HEK293 (cell line): Measurements from ENCODE around the gene TET1.

Experiments used
- CTCF ChIA-PET: fragments of 350-600 bp; formaldehyde crosslinking; extraction: SDS; loops from one replicate; lab custom pipeline; 2021; ENCODE audit warnings: antibody characterized with exemption; lab: Yijun Ruan, JAX
- POLR2A ChIA-PET: fragments of 300-600 bp; formaldehyde crosslinking; extraction: SDS; loops from one replicate; lab custom pipeline; 2020; ENCODE audit warnings: antibody characterized with exemption, inconsistent platforms; lab: Yijun Ruan, JAX
- H3K27ac ChIP-seq: fragments of 200-500 bp; sonication (Bioruptor generic); 2 replicates; pipeline ENCODE4 v1.5.1; 2014; ENCODE audit warnings: low read depth, low read length, control low read depth, inconsistent platforms; ENCODE audit errors: extremely low read depth
- H3K36me3 ChIP-seq, 2 experiments: fragments of 200-500 bp in 1 of 2; sonication (Bioruptor generic) in 1 of 2; 1 replicate in 1 of 2; 2 replicates in 1 of 2; pipeline ENCODE4 v1.5.1; 2014 to 2017; ENCODE audit warnings: inconsistent platforms in 2 of 2, low read length in 2 of 2; ENCODE audit not compliant: control insufficient read depth in 2 of 2, insufficient read depth in 1 of 2
- H3K4me1 ChIP-seq: fragments of 200-500 bp; sonication (Bioruptor generic); 2 replicates; pipeline ENCODE4 v1.5.1; 2014; ENCODE audit warnings: mild to moderate bottlenecking, low read length, inconsistent platforms; ENCODE audit not compliant: control insufficient read depth, insufficient read depth
- H3K4me3 ChIP-seq: 2 replicates; pipeline ENCODE4 v1.5.1; 2011; ENCODE audit warnings: low read depth, mild to moderate bottlenecking, control low read depth, low read length, moderate library complexity
- H3K9me3 ChIP-seq: fragments of 200-500 bp; sonication (Bioruptor generic); 2 replicates; pipeline ENCODE4 v1.5.1; 2014; ENCODE audit warnings: low read depth, low read length, inconsistent platforms; ENCODE audit not compliant: control insufficient read depth, insufficient read depth
- HOXA7 ChIP-seq: sonication (generic); formaldehyde crosslinking; IDR thresholded peaks from 2 replicates; pipeline ENCODE4 v1.8.1; 2022; ENCODE audit warnings: missing genetic modification reagents, borderline replicate concordance
- IKZF3 ChIP-seq: fragments of 450-650 bp; IDR thresholded peaks from 2 replicates; pipeline ENCODE4 v1.5.0; 2018; ENCODE audit warnings: missing biosample characterization, mild to moderate bottlenecking, missing genetic modification characterization, moderate library complexity
- KLF10 ChIP-seq: fragments of 450-650 bp; IDR thresholded peaks from 2 replicates; pipeline ENCODE4 v1.5.1; 2018; ENCODE audit warnings: missing biosample characterization, mild to moderate bottlenecking, missing genetic modification characterization
- KLF17 ChIP-seq: fragments of 450-650 bp; formaldehyde crosslinking; IDR thresholded peaks from 2 replicates; pipeline ENCODE4 v1.5.1; 2016; ENCODE audit warnings: missing biosample characterization, missing genetic modification characterization
- KLF9 ChIP-seq: fragments of 450-650 bp; formaldehyde crosslinking; IDR thresholded peaks from 2 replicates; pipeline ENCODE4 v1.5.1; 2016; ENCODE audit warnings: missing biosample characterization, missing genetic modification characterization, low read depth
- PRDM1 ChIP-seq: fragments of 450-650 bp; formaldehyde crosslinking; IDR thresholded peaks from 2 replicates; pipeline ENCODE4; 2016; ENCODE audit warnings: missing biosample characterization, missing genetic modification characterization
- SCRT2 ChIP-seq: fragments of 450-650 bp; formaldehyde crosslinking; IDR thresholded peaks from 2 replicates; pipeline ENCODE4 v1.5.1; 2016; ENCODE audit warnings: missing biosample characterization, missing genetic modification characterization
- YY2 ChIP-seq: fragments of 450-650 bp; formaldehyde crosslinking; IDR thresholded peaks from 2 replicates; pipeline ENCODE4 v1.5.1; 2016; ENCODE audit warnings: missing biosample characterization, missing genetic modification characterization
- ZBTB17 ChIP-seq: fragments of 450-650 bp; formaldehyde crosslinking; IDR thresholded peaks from 2 replicates; pipeline ENCODE4 v1.5.1; 2016; ENCODE audit warnings: missing biosample characterization, missing genetic modification characterization
- ZBTB26 ChIP-seq: fragments of 450-650 bp; formaldehyde crosslinking; optimal IDR thresholded peaks from 2 replicates; pipeline ENCODE3; 2016; ENCODE audit warnings: missing biosample characterization, mild to moderate bottlenecking, missing genetic modification characterization
- ZFP3 ChIP-seq: fragments of 450-650 bp; formaldehyde crosslinking; IDR thresholded peaks from 2 replicates; pipeline ENCODE4 v1.5.1; 2016; ENCODE audit warnings: low read depth, missing biosample characterization, missing genetic modification characterization
- ZNF138 ChIP-seq: fragments of 450-650 bp; formaldehyde crosslinking; IDR thresholded peaks from 2 replicates; pipeline ENCODE4 v1.5.1; 2016; ENCODE audit warnings: missing biosample characterization, missing genetic modification characterization, borderline replicate concordance
- ZNF140 ChIP-seq: fragments of 450-650 bp; formaldehyde crosslinking; IDR thresholded peaks from 2 replicates; pipeline ENCODE4 v1.5.1; 2016; ENCODE audit warnings: missing biosample characterization, missing genetic modification characterization
- ZNF146 ChIP-seq: fragments of 450-650 bp; formaldehyde crosslinking; IDR thresholded peaks from 2 replicates; pipeline ENCODE4 v1.5.1; 2016; ENCODE audit warnings: missing biosample characterization, missing genetic modification characterization
- ZNF184 ChIP-seq: fragments of 450-650 bp; IDR thresholded peaks from 2 replicates; pipeline ENCODE4 v1.5.1; 2018; ENCODE audit warnings: missing biosample characterization, mild to moderate bottlenecking, missing genetic modification characterization
- ZNF211 ChIP-seq: fragments of 450-650 bp; formaldehyde crosslinking; IDR thresholded peaks from 2 replicates; pipeline ENCODE4 v1.5.1; 2016; ENCODE audit warnings: low read depth, missing biosample characterization, missing genetic modification characterization
- ZNF341 ChIP-seq: fragments of 450-650 bp; formaldehyde crosslinking; IDR thresholded peaks from 2 replicates; pipeline ENCODE4; 2016; ENCODE audit warnings: low read depth, missing biosample characterization, missing genetic modification characterization
- ZNF366 ChIP-seq: fragments of 450-650 bp; formaldehyde crosslinking; conservative IDR thresholded peaks from 2 replicates; pipeline ENCODE4 v1.5.1; 2016; ENCODE audit warnings: missing biosample characterization, missing genetic modification characterization
- ZNF529 ChIP-seq: fragments of 450-650 bp; formaldehyde crosslinking; IDR thresholded peaks from 2 replicates; pipeline ENCODE4 v1.5.1; 2017; ENCODE audit warnings: missing genetic modification characterization, missing biosample characterization; ENCODE audit not compliant: insufficient replicate concordance
- ZNF544 ChIP-seq: fragments of 450-650 bp; formaldehyde crosslinking; IDR thresholded peaks from 2 replicates; pipeline ENCODE4 v1.5.0; 2017; ENCODE audit warnings: missing biosample characterization, missing genetic modification characterization
- ZNF549 ChIP-seq: fragments of 450-650 bp; IDR thresholded peaks from 2 replicates; pipeline ENCODE4 v1.5.1; 2018; ENCODE audit warnings: missing biosample characterization, missing genetic modification characterization, mild to moderate bottlenecking, inconsistent platforms, moderate library complexity
- ZNF560 ChIP-seq: fragments of 450-650 bp; formaldehyde crosslinking; IDR thresholded peaks from 2 replicates; pipeline ENCODE4 v1.5.1; 2017; ENCODE audit warnings: missing biosample characterization, missing genetic modification characterization, borderline replicate concordance
- ZNF580 ChIP-seq: fragments of 450-650 bp; formaldehyde crosslinking; IDR thresholded peaks from 2 replicates; pipeline ENCODE4 v1.5.1; 2016; ENCODE audit warnings: missing biosample characterization, missing genetic modification characterization
- ZNF596 ChIP-seq: fragments of 450-650 bp; IDR thresholded peaks from 2 replicates; pipeline ENCODE4 v1.5.0; 2018; ENCODE audit warnings: missing biosample characterization, mild to moderate bottlenecking, missing genetic modification characterization, moderate library complexity
- ZNF624 ChIP-seq: fragments of 450-650 bp; formaldehyde crosslinking; IDR thresholded peaks from 2 replicates; pipeline ENCODE4 v1.5.1; 2017; ENCODE audit warnings: missing biosample characterization, missing genetic modification characterization
- ZNF654 ChIP-seq: fragments of 450-650 bp; formaldehyde crosslinking; IDR thresholded peaks from 2 replicates; pipeline ENCODE4 v1.5.1; 2016; ENCODE audit warnings: low read depth, missing biosample characterization, missing genetic modification characterization
- ZNF776 ChIP-seq: fragments of 450-650 bp; formaldehyde crosslinking; IDR thresholded peaks from 2 replicates; pipeline ENCODE4 v1.5.0; 2017; ENCODE audit warnings: missing biosample characterization, missing genetic modification characterization, borderline replicate concordance
- ZNF777 ChIP-seq: fragments of 450-650 bp; formaldehyde crosslinking; IDR thresholded peaks from 2 replicates; pipeline ENCODE4 v1.5.1; 2017; ENCODE audit warnings: missing biosample characterization, missing genetic modification characterization, borderline replicate concordance
- ZNF791 ChIP-seq: fragments of 450-650 bp; formaldehyde crosslinking; IDR thresholded peaks from 2 replicates; pipeline ENCODE4 v1.5.1; 2016; ENCODE audit warnings: missing biosample characterization, missing genetic modification characterization
- ZSCAN4 ChIP-seq: fragments of 450-650 bp; formaldehyde crosslinking; IDR thresholded peaks from 2 replicates; pipeline ENCODE4 v1.5.1; 2017; ENCODE audit warnings: missing biosample characterization, missing genetic modification characterization
- TF ChIP-seq, protein P1 (sequence below): fragments of 450-650 bp; IDR thresholded peaks from 2 replicates; pipeline ENCODE4 v1.5.1; 2018; ENCODE audit warnings: missing biosample characterization, mild to moderate bottlenecking, missing genetic modification characterization

The TET1 gene

DNA sequence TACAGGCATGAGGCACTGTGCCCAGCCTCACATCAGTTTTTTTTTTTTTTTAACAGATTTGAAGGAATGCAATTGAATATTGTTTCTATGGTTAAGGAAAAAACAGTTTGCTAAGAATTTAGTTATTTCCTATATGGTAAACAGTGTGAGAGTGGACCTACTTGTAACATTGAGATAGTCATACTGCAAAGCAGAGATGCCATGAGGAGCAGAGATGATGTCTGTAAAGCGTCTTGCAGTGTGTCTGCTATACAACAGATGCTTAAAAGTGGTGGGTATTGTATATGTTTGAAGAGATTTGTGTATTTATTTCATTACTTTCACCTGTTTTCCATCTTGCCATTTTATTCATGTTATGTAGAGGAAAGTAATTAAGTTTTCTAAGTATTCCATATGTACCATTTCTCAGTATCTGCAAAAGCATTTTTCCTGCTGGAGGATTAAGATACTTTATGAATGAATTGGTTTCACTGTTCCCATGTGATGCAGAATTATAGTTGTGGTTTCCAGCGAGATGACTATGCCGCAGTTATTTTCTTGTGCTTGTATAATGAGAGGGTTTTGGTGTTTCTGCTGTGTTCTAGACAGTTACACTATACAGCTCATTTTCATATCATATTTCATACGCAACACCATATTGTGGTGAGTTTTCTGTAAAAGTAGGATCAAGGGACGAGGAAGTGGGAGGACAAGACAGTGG lies 26.6 kb downstream of the TET1 start:
- TF ChIP-seq ZNF138 (tag by site-specific recombination) (no peak), ZNF211 (tag by site-specific recombination) (no peak), ZNF776 (tag by site-specific recombination) (no peak), ZNF777 (no peak), ZNF529 (no peak), ZFP3 (tag by site-specific recombination) (no peak), KLF17 (tag by site-specific recombination) (no peak), ZNF791 (tag by site-specific recombination) (no peak), ZNF184 (tag by site-specific recombination) (no peak), KLF10 (no peak), ZBTB26 (tag by site-specific recombination) (no peak), KLF9 (no peak), ZNF624 (no peak), ZNF146 (no peak), ZNF596 (no peak), ZNF140 (no peak)
- ChIA-PET POLR2A (no interaction called here), CTCF (interaction anchor here (1.0 kb wide), 1 partner anchor 35 kb away, joined by 6 read pairs; no protein-coding TSS in a partner anchor)
- no peaks in the 10 kb centered on the region for H3K4me1 ChIP-seq
- H3K36me3 ChIP-seq: peaks cover 4 to 7% of the 10 kb centered on the region in 2 experiments; a peak in 2 of 3 replicates
- no peaks in the 10 kb centered on the region for H3K9me3 ChIP-seq
- no peak overlapping the region for H3K4me3 ChIP-seq
- H3K27ac ChIP-seq: no peak overlapping the region

GRCh38 chr10:68594405-68594804 lies 34.3 kb downstream of the TET1 start:
- Histone ChIP-seq H3K4me1 (0 out of 2 replicates have a peak, but pooled peaks cover 1% of the 10 kb centered on the region), H3K4me3 (no peak overlapping the region), H3K27ac (no peak overlapping the region), H3K9me3 (no peaks in the 10 kb centered on the region), H3K36me3 (no peaks in the 10 kb centered on the region; a peak in 1 of 3 replicates)
- ChIA-PET POLR2A (interaction anchor here (1.0 kb wide), 1 partner anchor 44 kb away, joined by 3 read pairs; no protein-coding TSS in a partner anchor), CTCF (interaction anchor here (1.1 kb wide), 1 partner anchor 44 kb away, joined by 3 read pairs; no protein-coding TSS in a partner anchor)
- TF ChIP-seq ZNF184 (tag by site-specific recombination) (no peak), SCRT2 (tag by site-specific recombination) (no peak), ZSCAN4 (no peak), ZNF580 (no peak), ZBTB17 (no peak), ZNF654 (tag by site-specific recombination) (no peak), HOXA7 (CRISPR knock-in tag) (no peak), ZNF549 (no peak), PRDM1 (tag by site-specific recombination) (peak; percentile 47; the same call in 1 of the 2 replicates), IKZF3 (tag by site-specific recombination) (0 out of 2 replicates have a peak, but pooled peaks have one; percentile 13), ZNF341 (peak; percentile 65), YY2 (tag by site-specific recombination) (no peak), ZNF366 (no peak), ZNF560 (tag by site-specific recombination) (no peak), ZNF544 (tag by site-specific recombination) (no peak)
- TF ChIP-seq, protein P1, sequence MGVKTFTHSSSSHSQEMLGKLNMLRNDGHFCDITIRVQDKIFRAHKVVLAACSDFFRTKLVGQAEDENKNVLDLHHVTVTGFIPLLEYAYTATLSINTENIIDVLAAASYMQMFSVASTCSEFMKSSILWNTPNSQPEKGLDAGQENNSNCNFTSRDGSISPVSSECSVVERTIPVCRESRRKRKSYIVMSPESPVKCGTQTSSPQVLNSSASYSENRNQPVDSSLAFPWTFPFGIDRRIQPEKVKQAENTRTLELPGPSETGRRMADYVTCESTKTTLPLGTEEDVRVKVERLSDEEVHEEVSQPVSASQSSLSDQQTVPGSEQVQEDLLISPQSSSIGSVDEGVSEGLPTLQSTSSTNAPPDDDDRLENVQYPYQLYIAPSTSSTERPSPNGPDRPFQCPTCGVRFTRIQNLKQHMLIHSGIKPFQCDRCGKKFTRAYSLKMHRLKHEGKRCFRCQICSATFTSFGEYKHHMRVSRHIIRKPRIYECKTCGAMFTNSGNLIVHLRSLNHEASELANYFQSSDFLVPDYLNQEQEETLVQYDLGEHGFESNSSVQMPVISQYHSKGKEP (tag by site-specific recombination): no peak
